Vagina (tissue), 2 donors: ENCODE measurements around the gene MAP7.

ENCODE experiments used
- CTCF ChIP-seq, 3 experiments: fragments of 450-650 bp in 2 of 3; fragments of 200-600 bp in 1 of 3; sonication (generic) in 1 of 3; IDR thresholded peaks; one replicate each; pipeline ENCODE4 v1.5.1; 2017 to 2019; ENCODE audit warnings: antibody characterized with exemption in 3 of 3, mild to moderate bottlenecking in 2 of 3, moderate library complexity in 2 of 3
- POLR2A ChIP-seq, 2 donors: fragments of 450-650 bp; IDR thresholded peaks; one replicate each; pipeline ENCODE4 v1.6.1; 2017; ENCODE audit warnings: antibody characterized with exemption in 2 of 2, mild to moderate bottlenecking in 2 of 2, moderate library complexity in 2 of 2

GRCh38 chr6:136568129-136568528 is 17.9 kb upstream of the MAP7 start:
- TF ChIP-seq CTCF (IDR thresholded peaks at IDR 0.05) (no peak), POLR2A (IDR thresholded peaks at IDR 0.05) (no peak)
